ENCODE measurements around the gene NOL3. TPM values are rescaled to one million over a fixed set of nuclear protein-coding genes. Genes with fewer than 3 reads are reported as not detected.

NOL3 gene
- total and polyA plus RNA-seq, 2 donors (not counting 3 experiments of a cell fraction or from before 2014, with no cell fraction given): 16.0 to 19.4 TPM

DNA sequence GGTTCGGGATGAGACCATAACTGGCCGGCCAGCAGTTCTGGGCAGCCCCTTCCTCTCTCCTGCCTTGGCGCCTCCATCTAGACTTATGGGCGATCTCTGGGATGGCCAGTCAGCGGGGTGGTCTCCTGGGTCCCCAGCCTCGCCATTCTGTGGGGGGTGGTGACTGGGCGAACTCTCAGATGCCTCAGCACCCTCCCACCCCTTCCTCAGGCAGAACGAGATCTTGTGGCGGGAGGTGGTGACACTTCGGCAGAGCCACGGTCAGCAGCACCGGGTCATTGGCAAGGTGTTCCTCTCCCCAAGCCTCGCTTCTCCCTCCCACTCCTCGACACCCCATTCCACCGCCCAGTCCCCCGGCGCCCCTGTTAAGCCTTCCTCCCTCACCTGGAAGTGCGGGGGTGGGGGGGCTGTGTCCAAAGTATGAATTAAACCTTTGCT is 4.2 kb upstream of the NOL3 start:
- FAIRE-seq (no peak), DNase-seq (ENCODE audit: low read depth, low spot score) (no peak)
- peaks cover 36 to 46% of the 10 kb centered on the region in 2 experiments for H3K27me3 ChIP-seq (ENCODE audit: control insufficient read depth in 2 of 2, insufficient read depth in 2 of 2, low read length in 2 of 2)
- H2AFZ ChIP-seq (ENCODE audit: low read depth, low read length): no peak overlapping the region
- peaks cover 24% of the 10 kb centered on the region for H3K4me1 ChIP-seq (ENCODE audit: control insufficient read depth, extremely low read depth, insufficient read depth, low read length)
- no peak overlapping the region for H3K27ac ChIP-seq (ENCODE audit: insufficient read depth, low read depth, low read length)
- no peak overlapping the region for H3K4me2 ChIP-seq (ENCODE audit: insufficient read depth, low read length)
- no peaks in the 10 kb centered on the region for H3K9me3 ChIP-seq (replicated peaks; ENCODE audit: control insufficient read depth, insufficient read depth, low read length)
- ChIA-PET POLR2A (interaction anchor here (0.6 kb wide), 1 partner anchor 355 kb away, joined by 4 read pairs; no protein-coding TSS in a partner anchor), CTCF (interaction anchor here (1.0 to 3.4 kb wide), 3 partner anchors 9 to 19 kb away, joined by 3 to 23 read pairs (median 6); no protein-coding TSS in a partner anchor)
- no peaks in the 10 kb centered on the region for H3K79me2 ChIP-seq (ENCODE audit: control insufficient read depth, insufficient read depth, low read length)
- no TSS peak for BruUV-seq (replicated peaks)
- no peaks in the 10 kb centered on the region for H4K20me1 ChIP-seq (replicated peaks; ENCODE audit: control insufficient read depth, extremely low read depth, insufficient read depth, low read length)
- no peak overlapping the region for H3K9ac ChIP-seq (replicated peaks; ENCODE audit: extremely low read depth, insufficient read depth, low read length)
- no peak overlapping the region for H3K4me3 ChIP-seq (replicated peaks in 1 of 3; ENCODE audit: insufficient read depth in 1 of 3, low read depth in 1 of 3, low read length in 3 of 3)
- TF ChIP-seq, protein P1, sequence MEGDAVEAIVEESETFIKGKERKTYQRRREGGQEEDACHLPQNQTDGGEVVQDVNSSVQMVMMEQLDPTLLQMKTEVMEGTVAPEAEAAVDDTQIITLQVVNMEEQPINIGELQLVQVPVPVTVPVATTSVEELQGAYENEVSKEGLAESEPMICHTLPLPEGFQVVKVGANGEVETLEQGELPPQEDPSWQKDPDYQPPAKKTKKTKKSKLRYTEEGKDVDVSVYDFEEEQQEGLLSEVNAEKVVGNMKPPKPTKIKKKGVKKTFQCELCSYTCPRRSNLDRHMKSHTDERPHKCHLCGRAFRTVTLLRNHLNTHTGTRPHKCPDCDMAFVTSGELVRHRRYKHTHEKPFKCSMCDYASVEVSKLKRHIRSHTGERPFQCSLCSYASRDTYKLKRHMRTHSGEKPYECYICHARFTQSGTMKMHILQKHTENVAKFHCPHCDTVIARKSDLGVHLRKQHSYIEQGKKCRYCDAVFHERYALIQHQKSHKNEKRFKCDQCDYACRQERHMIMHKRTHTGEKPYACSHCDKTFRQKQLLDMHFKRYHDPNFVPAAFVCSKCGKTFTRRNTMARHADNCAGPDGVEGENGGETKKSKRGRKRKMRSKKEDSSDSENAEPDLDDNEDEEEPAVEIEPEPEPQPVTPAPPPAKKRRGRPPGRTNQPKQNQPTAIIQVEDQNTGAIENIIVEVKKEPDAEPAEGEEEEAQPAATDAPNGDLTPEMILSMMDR (IDR thresholded peaks at IDR 0.05; ENCODE audit: extremely low read depth in 1 of 2, insufficient read depth in 1 of 2, low read depth in 1 of 2, low read length in 2 of 2): no peak
- TF ChIP-seq MYC (IDR thresholded peaks at IDR 0.05; ENCODE audit: low read depth, low read length): no peak
- TF ChIP-seq MAX (IDR thresholded peaks at IDR 0.05; ENCODE audit: insufficient read depth, insufficient read length): no peak
- TF ChIP-seq GATA2 (IDR thresholded peaks at IDR 0.05; ENCODE audit: insufficient read depth, insufficient read length, low read depth, low read length): no peak
- TF ChIP-seq EZH2 (IDR thresholded peaks at IDR 0.05; ENCODE audit: borderline replicate concordance, low read depth, low read length, severe bottlenecking): no peak
- TF ChIP-seq FOS (IDR thresholded peaks at IDR 0.05; ENCODE audit: borderline replicate concordance, insufficient read depth, low read length): no peak
- no peak for TF ChIP-seq JUN (IDR thresholded peaks at IDR 0.05; ENCODE audit: borderline replicate concordance, insufficient read depth, insufficient read length, low read depth)
- no peak for TF ChIP-seq POLR2A (IDR thresholded peaks at IDR 0.05; ENCODE audit: low read depth, low read length)
- no peak for TF ChIP-seq POLR2AphosphoS5 (IDR thresholded peaks at IDR 0.05; ENCODE audit: insufficient read depth, low read depth, low read length)
- no peaks in the 10 kb centered on the region for H3K9me1 ChIP-seq (replicated peaks; ENCODE audit: control insufficient read depth, extremely low read depth, insufficient read depth, low read length)
- no peaks in the 10 kb centered on the region for H3K36me3 ChIP-seq (ENCODE audit: control insufficient read depth in 2 of 2, extremely low read depth in 1 of 2, insufficient read depth in 2 of 2, low read length in 2 of 2)
- dilution Hi-C loops (cut with MboI; ENCODE audit: extremely low pct_ligation_motif_present, low sequenced_read_pairs): no loop called here
- intact Hi-C loops (cut with micrococcal nuclease): no loop called here
